ENCODE results near the gene PHKA2. TPM values are rescaled to one million over a fixed set of nuclear protein-coding genes. Genes with fewer than 3 reads are reported as not detected.

The PHKA2 gene
- total RNA-seq, 3 donors from 2014 or later, result 23.5 to 41.8 (median 33.6) TPM

DNA sequence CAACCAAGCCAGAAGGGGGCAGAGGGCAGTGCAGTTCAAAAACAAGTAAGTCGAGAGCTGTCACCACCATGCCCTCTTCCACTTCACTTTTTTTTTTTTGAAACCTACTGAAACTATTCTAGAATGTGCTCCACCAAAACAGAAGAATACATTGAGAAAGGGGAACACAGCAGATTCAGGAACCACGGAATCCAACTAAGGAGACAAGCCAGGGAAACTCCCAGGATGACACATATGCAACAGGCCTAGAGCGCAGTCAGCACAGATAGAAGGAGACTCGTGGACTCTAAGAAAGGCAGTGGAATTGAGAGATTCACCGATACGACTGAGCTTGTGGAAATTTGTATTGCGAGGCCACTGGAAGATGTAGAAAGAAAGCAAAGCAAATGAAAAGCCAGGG is 66.1 kb downstream of the PHKA2 start:
- ATAC-seq (no peak), DNase-seq (no peak)
- Histone ChIP-seq H3K4me1 (ENCODE audit: low read depth) (no peaks in the 10 kb centered on the region), H3K4me3 (no peak overlapping the region), H3K9me3 (no peaks in the 10 kb centered on the region), H3K36me3 (ENCODE audit: low read depth) (no peaks in the 10 kb centered on the region)
- intact Hi-C loops (cut with DNase I, micrococcal nuclease), result no loop called here
- TF ChIP-seq, protein P1, sequence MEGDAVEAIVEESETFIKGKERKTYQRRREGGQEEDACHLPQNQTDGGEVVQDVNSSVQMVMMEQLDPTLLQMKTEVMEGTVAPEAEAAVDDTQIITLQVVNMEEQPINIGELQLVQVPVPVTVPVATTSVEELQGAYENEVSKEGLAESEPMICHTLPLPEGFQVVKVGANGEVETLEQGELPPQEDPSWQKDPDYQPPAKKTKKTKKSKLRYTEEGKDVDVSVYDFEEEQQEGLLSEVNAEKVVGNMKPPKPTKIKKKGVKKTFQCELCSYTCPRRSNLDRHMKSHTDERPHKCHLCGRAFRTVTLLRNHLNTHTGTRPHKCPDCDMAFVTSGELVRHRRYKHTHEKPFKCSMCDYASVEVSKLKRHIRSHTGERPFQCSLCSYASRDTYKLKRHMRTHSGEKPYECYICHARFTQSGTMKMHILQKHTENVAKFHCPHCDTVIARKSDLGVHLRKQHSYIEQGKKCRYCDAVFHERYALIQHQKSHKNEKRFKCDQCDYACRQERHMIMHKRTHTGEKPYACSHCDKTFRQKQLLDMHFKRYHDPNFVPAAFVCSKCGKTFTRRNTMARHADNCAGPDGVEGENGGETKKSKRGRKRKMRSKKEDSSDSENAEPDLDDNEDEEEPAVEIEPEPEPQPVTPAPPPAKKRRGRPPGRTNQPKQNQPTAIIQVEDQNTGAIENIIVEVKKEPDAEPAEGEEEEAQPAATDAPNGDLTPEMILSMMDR (IDR thresholded peaks at IDR 0.05), result no peak

DNA sequence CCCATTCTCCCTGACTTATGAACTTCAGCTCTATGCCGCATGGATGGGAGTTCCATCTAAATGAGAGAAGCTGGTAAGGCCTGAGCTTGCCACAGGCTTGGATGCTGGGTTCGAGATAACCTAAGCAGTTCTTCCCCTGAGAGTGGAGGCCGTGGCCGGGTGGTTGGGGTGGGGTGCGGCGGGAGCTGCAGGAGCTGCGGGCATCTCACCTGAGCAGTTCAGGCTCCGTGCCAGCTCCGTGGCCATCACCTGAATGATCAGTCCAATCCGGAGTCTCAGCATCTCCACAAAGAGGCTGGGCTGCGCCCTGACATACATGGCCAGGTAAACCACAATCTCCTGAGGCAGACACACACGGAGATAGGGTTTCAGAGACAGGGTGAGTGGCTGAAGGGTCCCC is 77.6 kb downstream of the PHKA2 start:
- TF ChIP-seq, protein P1 (IDR thresholded peaks at IDR 0.05), result no peak
- no peaks in the 10 kb centered on the region for H3K4me1 ChIP-seq (ENCODE audit: low read depth)
- DNase-seq, result no peak
- H3K9me3 ChIP-seq, result no peaks in the 10 kb centered on the region
- no peaks in the 10 kb centered on the region for H3K36me3 ChIP-seq (ENCODE audit: low read depth)
- intact Hi-C loops (cut with DNase I, micrococcal nuclease), result no loop called here
- ATAC-seq, result no peak
- no peak overlapping the region for H3K4me3 ChIP-seq

DNA sequence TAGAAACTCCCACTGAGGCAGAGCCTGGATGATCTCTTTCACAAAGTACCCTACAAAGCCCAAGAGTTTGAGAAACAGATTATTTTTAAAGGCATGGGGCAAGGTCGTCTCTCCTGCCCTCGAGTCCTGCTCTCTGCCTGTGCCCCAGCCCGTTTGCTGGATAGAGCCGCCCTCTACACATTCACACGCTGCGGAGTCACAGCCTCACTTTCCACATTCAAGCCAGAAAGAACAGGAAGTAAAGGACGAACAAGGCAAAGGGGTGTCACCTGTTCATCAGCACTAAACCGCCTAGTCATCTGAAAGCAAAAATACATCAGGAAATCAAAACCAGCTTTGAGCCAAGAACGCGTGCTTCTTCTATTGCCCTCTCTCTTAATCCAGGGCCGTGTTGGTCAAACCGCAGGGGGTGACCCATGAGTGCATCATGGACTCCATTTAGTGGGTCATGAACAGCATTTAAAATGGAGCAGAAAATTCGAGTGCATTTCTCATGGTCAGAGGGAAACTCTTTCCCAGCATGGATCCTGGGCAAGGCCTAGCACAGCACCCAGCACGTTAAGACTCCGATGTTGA is 83.4 kb downstream of the PHKA2 start:
- no peaks in the 10 kb centered on the region for H3K4me1 ChIP-seq (ENCODE audit: low read depth)
- ATAC-seq (no peak), DNase-seq (no peak)
- TF ChIP-seq, protein P1 (IDR thresholded peaks at IDR 0.05), result no peak
- H3K4me3 ChIP-seq, result no peak overlapping the region
- H3K36me3 ChIP-seq (ENCODE audit: low read depth), result no peaks in the 10 kb centered on the region
- H3K9me3 ChIP-seq, result no peaks in the 10 kb centered on the region
- intact Hi-C loops (cut with DNase I, micrococcal nuclease), result no loop called here

DNA sequence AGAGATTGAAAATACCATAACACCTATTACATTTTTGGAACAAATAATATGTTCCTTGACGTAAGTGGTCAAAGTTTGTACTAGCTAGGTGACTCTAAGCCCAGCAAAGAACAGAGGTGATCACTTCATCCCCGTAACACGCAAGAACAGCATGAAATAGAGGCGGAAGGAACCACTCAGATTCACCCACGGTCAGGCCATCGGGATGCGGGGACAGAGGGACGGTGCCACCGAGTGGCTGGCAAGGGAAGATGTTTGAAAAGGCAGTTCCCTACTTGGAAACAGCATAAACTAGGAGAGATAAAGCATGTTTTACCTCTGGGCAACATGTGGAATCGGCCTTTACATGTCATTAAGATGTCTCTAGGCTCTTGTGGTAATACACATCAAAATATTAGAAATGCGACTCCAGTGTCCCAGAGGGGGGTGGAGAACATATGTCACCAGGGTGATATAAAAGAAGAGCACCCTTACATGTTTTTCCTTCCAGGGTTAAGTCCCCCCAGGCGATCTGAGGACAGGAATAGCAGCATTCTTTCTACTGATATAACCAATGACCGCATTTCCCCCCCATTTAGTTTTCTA is 84.0 kb downstream of the PHKA2 start:
- Histone ChIP-seq H3K4me3 (no peak overlapping the region), H3K36me3 (ENCODE audit: low read depth) (no peaks in the 10 kb centered on the region), H3K9me3 (no peaks in the 10 kb centered on the region), H3K4me1 (ENCODE audit: low read depth) (no peaks in the 10 kb centered on the region)
- intact Hi-C loops (cut with DNase I, micrococcal nuclease), result no loop called here
- ATAC-seq (no peak), DNase-seq (no peak)
- TF ChIP-seq, protein P1 (IDR thresholded peaks at IDR 0.05), result no peak

DNA sequence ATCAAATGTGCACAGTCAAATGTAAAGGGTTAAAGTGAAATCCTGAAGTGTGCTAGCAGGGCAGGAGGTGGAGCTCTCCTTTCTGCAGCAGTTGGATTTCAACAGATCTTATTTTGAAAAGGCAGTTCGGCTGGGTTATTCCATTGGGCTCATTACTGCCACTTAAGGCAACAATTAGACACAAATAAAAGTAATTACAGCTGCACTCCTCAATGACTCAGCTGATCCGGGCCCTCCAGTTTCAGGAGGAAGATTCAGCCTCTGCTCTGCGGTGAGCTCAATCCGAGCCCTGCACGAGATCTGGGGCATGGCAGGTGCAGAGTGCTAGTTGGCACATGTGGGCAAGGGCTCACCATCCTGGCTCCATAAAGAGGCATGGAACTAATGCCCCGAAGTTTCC is 85.4 kb downstream of the PHKA2 start:
- DNase-seq (no peak), ATAC-seq (no peak)
- Histone ChIP-seq H3K36me3 (ENCODE audit: low read depth) (no peaks in the 10 kb centered on the region), H3K4me1 (ENCODE audit: low read depth) (no peaks in the 10 kb centered on the region), H3K4me3 (no peak overlapping the region), H3K9me3 (no peaks in the 10 kb centered on the region)
- intact Hi-C loops (cut with DNase I, micrococcal nuclease), result no loop called here
- TF ChIP-seq, protein P1 (IDR thresholded peaks at IDR 0.05), result no peak

Measured in mucosa of descending colon (tissue), 3 donors.